A673 (cell line): Measurements from ENCODE around the gene C17orf113. TPM values are rescaled to one million over a fixed set of nuclear protein-coding genes. Genes with fewer than 3 reads are reported as not detected.

Experiments used
- BruUV-seq: library from RNA; stranded (reverse); fragments of 400-500 nt; replicated peaks from 2 replicates; lab custom pipeline; 2021; lab: Mats Ljungman, UMichigan
- CTCF ChIA-PET: fragments of 300-600 bp; sonication (Branson Sonifier 250); formaldehyde crosslinking; loops from one replicate; lab custom pipeline; 2022; ENCODE audit warnings: antibody characterized with exemption; lab: Charles Lee
- POLR2A ChIA-PET: fragments of 300-600 bp; sonication (Branson Sonifier 250); formaldehyde crosslinking; loops from one replicate; lab custom pipeline; 2022; ENCODE audit warnings: antibody characterized with exemption; ENCODE audit not compliant: low non-redundant PET; lab: Charles Lee
- DNase-seq: peaks from one replicate; pipeline ENCODE4 v3.0.0-alpha.2; 2015; ENCODE audit warnings: low spot score
- H3K27ac ChIP-seq: fragments of 200-600 bp; sonication (generic); 2 replicates; pipeline ENCODE4 v1.5.1; 2016; ENCODE audit warnings: mixed run types, low read depth, mild to moderate bottlenecking, mixed read lengths, antibody characterized with exemption, low read length; ENCODE audit not compliant: poor library complexity, severe bottlenecking
- H3K27me3 ChIP-seq: fragments of 200-600 bp; sonication (generic); replicated peaks from 2 replicates; pipeline ENCODE4 v1.6.1; 2017; ENCODE audit warnings: mixed run types, low read depth, mild to moderate bottlenecking, mixed read lengths, antibody characterized with exemption, low read length; ENCODE audit not compliant: insufficient read depth, poor library complexity
- H3K36me3 ChIP-seq: fragments of 200-600 bp; sonication (generic); 2 replicates; pipeline ENCODE4 v1.6.1; 2016; ENCODE audit warnings: mixed run types, mild to moderate bottlenecking, mixed read lengths, antibody characterized with exemption, low read length; ENCODE audit not compliant: insufficient read depth, poor library complexity, severe bottlenecking
- H3K4me1 ChIP-seq: fragments of 200-600 bp; sonication (generic); 2 replicates; pipeline ENCODE4 v1.6.1; 2017; ENCODE audit warnings: mixed run types, mild to moderate bottlenecking, mixed read lengths, antibody characterized with exemption, low read length; ENCODE audit not compliant: insufficient read depth, poor library complexity, severe bottlenecking
- H3K4me3 ChIP-seq: fragments of 200-600 bp; sonication (generic); 2 replicates; pipeline ENCODE4 v1.5.1; 2016; ENCODE audit warnings: low read depth, mixed run types, mild to moderate bottlenecking, mixed read lengths, low read length; ENCODE audit not compliant: poor library complexity, severe bottlenecking
- H3K9me3 ChIP-seq: fragments of 200-600 bp; sonication (generic); 2 replicates; pipeline ENCODE4 v1.6.1; 2016; ENCODE audit warnings: mixed run types, low read depth, mild to moderate bottlenecking, mixed read lengths, antibody characterized with exemption, low read length; ENCODE audit not compliant: poor library complexity, severe bottlenecking
- EZH2 ChIP-seq: fragments of 200-600 bp; sonication (generic); IDR thresholded peaks from 2 replicates; pipeline ENCODE4 v1.6.1; 2017; ENCODE audit warnings: borderline replicate concordance, low read depth, mild to moderate bottlenecking, mixed read lengths, antibody characterized with exemption, low read length; ENCODE audit not compliant: poor library complexity, severe bottlenecking
- intact Hi-C: fragments of 100-400 bp; cut with micrococcal nuclease; formaldehyde crosslinking; loops from one replicate; pipeline ENCODE4 v1.10.0; 2022; ENCODE audit not compliant: unreplicated experiment
- total RNA-seq: library from RNA; stranded (reverse); gene quantifications from 2 replicates; pipeline ENCODE4 v1.2.3, GENCODE V29; 2021
- TF ChIP-seq, protein P1 (sequence below): fragments of 300-800, 200-600 bp; sonication (generic); conservative IDR thresholded peaks from 2 replicates; pipeline ENCODE4 v1.5.1; 2017; ENCODE audit warnings: low read depth, mild to moderate bottlenecking, antibody characterized with exemption, low read length, moderate library complexity, mixed read lengths

Gene C17orf113
- total RNA-seq, 1 experiment from 2014 or later: 0.41 TPM

- no peak for TF ChIP-seq EZH2
- TF ChIP-seq, protein P1, sequence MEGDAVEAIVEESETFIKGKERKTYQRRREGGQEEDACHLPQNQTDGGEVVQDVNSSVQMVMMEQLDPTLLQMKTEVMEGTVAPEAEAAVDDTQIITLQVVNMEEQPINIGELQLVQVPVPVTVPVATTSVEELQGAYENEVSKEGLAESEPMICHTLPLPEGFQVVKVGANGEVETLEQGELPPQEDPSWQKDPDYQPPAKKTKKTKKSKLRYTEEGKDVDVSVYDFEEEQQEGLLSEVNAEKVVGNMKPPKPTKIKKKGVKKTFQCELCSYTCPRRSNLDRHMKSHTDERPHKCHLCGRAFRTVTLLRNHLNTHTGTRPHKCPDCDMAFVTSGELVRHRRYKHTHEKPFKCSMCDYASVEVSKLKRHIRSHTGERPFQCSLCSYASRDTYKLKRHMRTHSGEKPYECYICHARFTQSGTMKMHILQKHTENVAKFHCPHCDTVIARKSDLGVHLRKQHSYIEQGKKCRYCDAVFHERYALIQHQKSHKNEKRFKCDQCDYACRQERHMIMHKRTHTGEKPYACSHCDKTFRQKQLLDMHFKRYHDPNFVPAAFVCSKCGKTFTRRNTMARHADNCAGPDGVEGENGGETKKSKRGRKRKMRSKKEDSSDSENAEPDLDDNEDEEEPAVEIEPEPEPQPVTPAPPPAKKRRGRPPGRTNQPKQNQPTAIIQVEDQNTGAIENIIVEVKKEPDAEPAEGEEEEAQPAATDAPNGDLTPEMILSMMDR: no peak
- CTCF ChIA-PET: no interaction called here
These were observed 46.1 kb upstream of the C17orf113 start for GRCh38 chr17:42096360-42097111.

GRCh38 chr17:42094375-42095069 lies 44.1 kb upstream of the C17orf113 start:
- ChIA-PET CTCF (no interaction called here), POLR2A (no interaction called here)
- H3K27ac ChIP-seq: no peak overlapping the region
- no peaks in the 10 kb centered on the region for H3K4me1 ChIP-seq
- TF ChIP-seq EZH2: no peak
- TF ChIP-seq, protein P1: no peak
- no peak for DNase-seq
- intact Hi-C loops: no loop called here
- no peaks in the 10 kb centered on the region for H3K36me3 ChIP-seq
- BruUV-seq: no TSS peak
- no peaks in the 10 kb centered on the region for H3K27me3 ChIP-seq
- H3K9me3 ChIP-seq: no peaks in the 10 kb centered on the region
- no peak overlapping the region for H3K4me3 ChIP-seq

More at GRCh38 chr17:42096360-42097111, 46.1 kb upstream of the C17orf113 start:
- Histone ChIP-seq H3K36me3 (no peaks in the 10 kb centered on the region), H3K27me3 (no peaks in the 10 kb centered on the region), H3K27ac (no peak overlapping the region), H3K4me3 (no peak overlapping the region), H3K9me3 (no peaks in the 10 kb centered on the region), H3K4me1 (no peaks in the 10 kb centered on the region)
- DNase-seq: no peak
- POLR2A ChIA-PET: interaction anchor here (0.7 kb wide), 1 partner anchor 14 kb away, joined by 3 read pairs; no protein-coding TSS in a partner anchor
- no TSS peak for BruUV-seq
- intact Hi-C loops: no loop called here

- no peak overlapping the region for H3K4me3 ChIP-seq
- BruUV-seq: no TSS peak
- DNase-seq: no peak
- TF ChIP-seq EZH2: no peak
- TF ChIP-seq, protein P1: no peak
- no peaks in the 10 kb centered on the region for H3K27me3 ChIP-seq
- H3K36me3 ChIP-seq: no peaks in the 10 kb centered on the region
- CTCF ChIA-PET: interaction anchor here (0.6 kb wide), 1 partner anchor 347 kb away, joined by 4 read pairs; no protein-coding TSS in a partner anchor
- POLR2A ChIA-PET: no interaction called here
- H3K9me3 ChIP-seq: no peaks in the 10 kb centered on the region
- no peak overlapping the region for H3K27ac ChIP-seq
- intact Hi-C loops: no loop called here
- no peaks in the 10 kb centered on the region for H3K4me1 ChIP-seq
These were observed 42.5 kb upstream of the C17orf113 start for GRCh38 chr17:42092939-42093338.
